ENCODE measurements around the gene FKBP1B. TPM values are rescaled to one million over a fixed set of nuclear protein-coding genes. Genes with fewer than 3 reads are reported as not detected.
"Not testable (repeated sequence)": the region's sequence is repeated elsewhere in the genome, so short reads cannot be mapped to it uniquely, and the experiment has no call there.

FKBP1B gene
- total RNA-seq, 1 experiment from 2014 or later: 3.7 TPM

DNA sequence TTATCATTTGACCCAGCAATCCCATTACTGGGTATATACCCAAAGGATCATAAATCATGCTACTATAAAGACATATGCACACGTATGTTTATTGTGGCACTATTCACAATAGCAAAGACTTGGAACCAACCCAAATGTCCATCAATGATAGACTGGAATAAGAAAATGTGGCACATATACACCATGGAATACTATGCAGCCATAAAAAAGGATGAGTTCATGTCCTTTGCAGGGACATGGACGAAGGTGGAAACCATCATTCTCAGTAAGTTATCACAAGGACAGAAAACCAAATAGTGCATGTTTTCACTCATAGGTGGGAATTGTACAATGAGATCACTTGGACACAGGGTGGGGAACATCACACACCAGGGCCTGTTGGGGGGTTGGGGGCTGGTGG is 51.2 kb downstream of the FKBP1B start:
- CTCF ChIA-PET; BruUV-seq (replicated peaks): not testable (repeated sequence)

DNA sequence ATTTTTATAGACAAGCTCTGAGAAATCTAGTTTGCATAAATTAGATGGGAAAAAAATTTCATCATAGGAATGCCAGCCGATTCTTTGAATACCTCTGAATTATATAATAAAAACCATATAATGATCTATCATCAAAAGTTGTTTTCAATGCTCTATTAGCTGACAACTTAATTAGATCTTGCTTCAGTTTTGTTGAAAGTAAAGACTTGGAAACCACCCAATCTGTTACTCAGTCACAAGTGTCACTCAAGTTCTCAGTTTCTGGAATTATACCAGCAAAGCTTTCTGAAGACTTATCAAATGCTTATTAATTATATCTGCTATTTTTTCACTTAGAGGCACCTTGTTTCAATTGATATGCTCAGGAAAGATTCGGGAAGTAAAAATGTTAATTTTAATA is 52.5 kb downstream of the FKBP1B start:
- BruUV-seq (replicated peaks): no TSS peak
- no peak overlapping the region for H3K27ac ChIP-seq (ENCODE audit: low read depth, low read length, poor library complexity, severe bottlenecking)
- H3K4me1 ChIP-seq (ENCODE audit: insufficient read depth, low read length, poor library complexity, severe bottlenecking): no peaks in the 10 kb centered on the region
- H3K27me3 ChIP-seq (replicated peaks; ENCODE audit: insufficient read depth, low read depth, low read length, poor library complexity): no peaks in the 10 kb centered on the region
- no peaks in the 10 kb centered on the region for H3K9me3 ChIP-seq (ENCODE audit: low read depth, low read length, poor library complexity, severe bottlenecking)
- no peaks in the 10 kb centered on the region for H3K36me3 ChIP-seq (ENCODE audit: insufficient read depth, low read length, poor library complexity, severe bottlenecking)
- intact Hi-C loops (cut with micrococcal nuclease; ENCODE audit: unreplicated experiment): no loop called here
- TF ChIP-seq, protein P1, sequence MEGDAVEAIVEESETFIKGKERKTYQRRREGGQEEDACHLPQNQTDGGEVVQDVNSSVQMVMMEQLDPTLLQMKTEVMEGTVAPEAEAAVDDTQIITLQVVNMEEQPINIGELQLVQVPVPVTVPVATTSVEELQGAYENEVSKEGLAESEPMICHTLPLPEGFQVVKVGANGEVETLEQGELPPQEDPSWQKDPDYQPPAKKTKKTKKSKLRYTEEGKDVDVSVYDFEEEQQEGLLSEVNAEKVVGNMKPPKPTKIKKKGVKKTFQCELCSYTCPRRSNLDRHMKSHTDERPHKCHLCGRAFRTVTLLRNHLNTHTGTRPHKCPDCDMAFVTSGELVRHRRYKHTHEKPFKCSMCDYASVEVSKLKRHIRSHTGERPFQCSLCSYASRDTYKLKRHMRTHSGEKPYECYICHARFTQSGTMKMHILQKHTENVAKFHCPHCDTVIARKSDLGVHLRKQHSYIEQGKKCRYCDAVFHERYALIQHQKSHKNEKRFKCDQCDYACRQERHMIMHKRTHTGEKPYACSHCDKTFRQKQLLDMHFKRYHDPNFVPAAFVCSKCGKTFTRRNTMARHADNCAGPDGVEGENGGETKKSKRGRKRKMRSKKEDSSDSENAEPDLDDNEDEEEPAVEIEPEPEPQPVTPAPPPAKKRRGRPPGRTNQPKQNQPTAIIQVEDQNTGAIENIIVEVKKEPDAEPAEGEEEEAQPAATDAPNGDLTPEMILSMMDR (conservative IDR thresholded peaks at IDR 0.05; ENCODE audit: low read depth, low read length): no peak
- TF ChIP-seq EZH2 (IDR thresholded peaks at IDR 0.05; ENCODE audit: borderline replicate concordance, low read depth, low read length, poor library complexity, severe bottlenecking): no peak
- peak; percentile 1 for DNase-seq (ENCODE audit: low spot score)
- ChIA-PET CTCF (no interaction called here), POLR2A (ENCODE audit: low non-redundant PET) (no interaction called here)
- H3K4me3 ChIP-seq (ENCODE audit: low read depth, low read length, poor library complexity, severe bottlenecking): no peak overlapping the region

More for the DNA sequence above, 51.2 kb downstream of the FKBP1B start:
- intact Hi-C loops (cut with micrococcal nuclease; ENCODE audit: unreplicated experiment); H3K9me3 ChIP-seq (ENCODE audit: low read depth, low read length, poor library complexity, severe bottlenecking); H3K4me3 ChIP-seq (ENCODE audit: low read depth, low read length, poor library complexity, severe bottlenecking); H3K27ac ChIP-seq (ENCODE audit: low read depth, low read length, poor library complexity, severe bottlenecking); H3K36me3 ChIP-seq (ENCODE audit: insufficient read depth, low read length, poor library complexity, severe bottlenecking); H3K27me3 ChIP-seq (replicated peaks; ENCODE audit: insufficient read depth, low read depth, low read length, poor library complexity); POLR2A ChIA-PET (ENCODE audit: low non-redundant PET); H3K4me1 ChIP-seq (ENCODE audit: insufficient read depth, low read length, poor library complexity, severe bottlenecking); DNase-seq (ENCODE audit: low spot score): not testable (repeated sequence)

DNA sequence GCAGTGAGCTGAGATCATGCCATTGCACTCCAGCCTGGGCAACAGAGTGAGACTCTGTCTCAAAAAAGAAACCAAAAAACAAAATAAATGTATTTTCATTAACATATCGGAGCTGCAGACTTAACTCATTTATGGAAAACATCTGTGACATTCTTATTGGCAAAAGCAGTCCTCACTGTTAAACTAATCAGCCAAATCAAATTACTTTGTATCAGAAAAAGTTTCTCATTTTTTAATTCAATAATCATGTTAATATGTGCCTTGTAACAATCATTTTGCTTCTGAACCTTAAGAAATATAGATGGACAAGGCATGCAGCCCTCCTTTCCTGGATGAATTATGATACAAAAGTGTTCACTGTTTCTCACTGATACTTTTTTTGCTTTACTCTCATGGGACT is 53.1 kb downstream of the FKBP1B start:
- no peak overlapping the region for H3K27ac ChIP-seq (ENCODE audit: low read depth, low read length, poor library complexity, severe bottlenecking)
- H3K4me3 ChIP-seq (ENCODE audit: low read depth, low read length, poor library complexity, severe bottlenecking): no peak overlapping the region
- ChIA-PET CTCF (no interaction called here), POLR2A (ENCODE audit: low non-redundant PET) (no interaction called here)
- BruUV-seq (replicated peaks): no TSS peak
- no peak for DNase-seq (ENCODE audit: low spot score)
- H3K36me3 ChIP-seq (ENCODE audit: insufficient read depth, low read length, poor library complexity, severe bottlenecking): no peaks in the 10 kb centered on the region
- H3K27me3 ChIP-seq (replicated peaks; ENCODE audit: insufficient read depth, low read depth, low read length, poor library complexity): no peaks in the 10 kb centered on the region
- intact Hi-C loops (cut with micrococcal nuclease; ENCODE audit: unreplicated experiment): no loop called here
- H3K4me1 ChIP-seq (ENCODE audit: insufficient read depth, low read length, poor library complexity, severe bottlenecking): no peaks in the 10 kb centered on the region
- no peaks in the 10 kb centered on the region for H3K9me3 ChIP-seq (ENCODE audit: low read depth, low read length, poor library complexity, severe bottlenecking)
- TF ChIP-seq EZH2 (IDR thresholded peaks at IDR 0.05; ENCODE audit: borderline replicate concordance, low read depth, low read length, poor library complexity, severe bottlenecking): no peak
- TF ChIP-seq, protein P1 (conservative IDR thresholded peaks at IDR 0.05; ENCODE audit: low read depth, low read length): no peak

DNA sequence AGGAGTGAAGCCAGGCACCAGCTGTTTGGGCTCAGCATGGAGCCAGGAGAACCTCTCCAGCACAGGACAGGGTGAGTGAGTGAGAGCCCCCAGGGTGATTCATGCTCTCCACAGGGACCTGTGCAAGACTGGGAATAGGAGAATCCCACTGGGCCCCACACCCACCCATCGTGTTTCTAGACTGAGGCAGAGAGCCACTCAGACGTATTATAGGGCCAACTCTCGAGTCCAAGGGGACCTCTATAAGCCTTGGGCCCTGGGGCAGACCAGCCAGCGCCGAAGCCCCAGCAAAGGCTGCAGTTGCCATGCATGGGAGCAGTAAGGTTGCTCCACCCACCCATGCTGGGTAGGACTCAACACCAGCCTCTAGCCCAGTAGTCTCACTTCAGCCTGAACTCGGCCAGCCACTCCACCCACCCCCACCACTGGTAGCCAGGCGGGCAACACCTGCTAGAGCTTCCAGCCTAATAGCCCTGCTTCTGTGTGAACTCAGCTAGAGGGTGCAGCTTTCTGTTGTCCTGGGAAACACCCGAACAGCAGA is 54.6 kb downstream of the FKBP1B start:
- intact Hi-C loops (cut with micrococcal nuclease; ENCODE audit: unreplicated experiment): no loop called here
- H3K27ac ChIP-seq (ENCODE audit: low read depth, low read length, poor library complexity, severe bottlenecking): no peak overlapping the region
- no peak for DNase-seq (ENCODE audit: low spot score)
- no peaks in the 10 kb centered on the region for H3K4me1 ChIP-seq (ENCODE audit: insufficient read depth, low read length, poor library complexity, severe bottlenecking)
- no peak overlapping the region for H3K4me3 ChIP-seq (ENCODE audit: low read depth, low read length, poor library complexity, severe bottlenecking)
- ChIA-PET POLR2A (ENCODE audit: low non-redundant PET) (no interaction called here), CTCF (no interaction called here)
- no peak for TF ChIP-seq EZH2 (IDR thresholded peaks at IDR 0.05; ENCODE audit: borderline replicate concordance, low read depth, low read length, poor library complexity, severe bottlenecking)
- TF ChIP-seq, protein P1 (conservative IDR thresholded peaks at IDR 0.05; ENCODE audit: low read depth, low read length): no peak
- no TSS peak for BruUV-seq (replicated peaks)
- no peaks in the 10 kb centered on the region for H3K9me3 ChIP-seq (ENCODE audit: low read depth, low read length, poor library complexity, severe bottlenecking)
- H3K36me3 ChIP-seq (ENCODE audit: insufficient read depth, low read length, poor library complexity, severe bottlenecking): no peaks in the 10 kb centered on the region
- no peaks in the 10 kb centered on the region for H3K27me3 ChIP-seq (replicated peaks; ENCODE audit: insufficient read depth, low read depth, low read length, poor library complexity)

Data from A673 (cell line).